ENCODE results near the gene PI4KA. TPM values are rescaled to one million over a fixed set of nuclear protein-coding genes. Genes with fewer than 3 reads are reported as not detected.
"Not testable (repeated sequence)": the region's sequence is repeated elsewhere in the genome, so short reads cannot be mapped to it uniquely, and the experiment has no call there.

PI4KA gene
- total RNA-seq, 2 donors from 2014 or later, result 46.7 to 55.1 TPM

- H3K4me1 ChIP-seq, result peaks cover 0 to 18% of the 10 kb centered on the region in 2 donors
- H3K27me3 ChIP-seq, result no peaks in the 10 kb centered on the region
- H3K27ac ChIP-seq, result no peak overlapping the region
- H3K4me3 ChIP-seq, result no peak overlapping the region
- no peaks in the 10 kb centered on the region for H3K36me3 ChIP-seq
- no peak for TF ChIP-seq CTCF (IDR thresholded peaks at IDR 0.05)
- no peak for DNase-seq (ENCODE audit: low spot score)
- H3K9me3 ChIP-seq, result no peaks in the 10 kb centered on the region
These were observed 18.6 kb downstream of the PI4KA start for GRCh38 chr22:20839837-20840645.

- H3K27me3 ChIP-seq; DNase-seq (ENCODE audit: low spot score); H3K27ac ChIP-seq; H3K36me3 ChIP-seq; H3K4me3 ChIP-seq; H3K9me3 ChIP-seq: not testable (repeated sequence)
- peaks cover 0 to 18% of the 10 kb centered on the region in 2 donors for H3K4me1 ChIP-seq
These were observed 19.3 kb downstream of the PI4KA start for GRCh38 chr22:20839354-20839753.

- Histone ChIP-seq H3K36me3 (peaks cover 18% of the 10 kb centered on the region), H3K4me1 (peaks cover 0 to 13% of the 10 kb centered on the region in 2 donors), H3K27ac (no peak overlapping the region), H3K4me3 (no peak overlapping the region), H3K27me3 (no peaks in the 10 kb centered on the region), H3K9me3 (no peaks in the 10 kb centered on the region)
- TF ChIP-seq CTCF (IDR thresholded peaks at IDR 0.05), result no peak
- DNase-seq (ENCODE audit: low spot score), result no peak
These were observed 21.4 kb downstream of the PI4KA start for GRCh38 chr22:20836987-20837823.

- peaks cover 33% of the 10 kb centered on the region for H3K36me3 ChIP-seq
- H3K27me3 ChIP-seq, result no peaks in the 10 kb centered on the region
- no peak for DNase-seq (ENCODE audit: low spot score)
- no peak overlapping the region for H3K27ac ChIP-seq
- H3K9me3 ChIP-seq, result no peaks in the 10 kb centered on the region
- no peaks in the 10 kb centered on the region for H3K4me1 ChIP-seq
- H3K4me3 ChIP-seq, result no peak overlapping the region
- no peak for TF ChIP-seq CTCF (IDR thresholded peaks at IDR 0.05)
These were observed 23.9 kb downstream of the PI4KA start for GRCh38 chr22:20834725-20835124.

GRCh38 chr22:20834206-20834605 is 24.4 kb downstream of the PI4KA start:
- H3K27ac ChIP-seq, result no peak overlapping the region
- DNase-seq (ENCODE audit: low spot score), result no peak
- no peaks in the 10 kb centered on the region for H3K27me3 ChIP-seq
- H3K36me3 ChIP-seq, result peaks cover 33% of the 10 kb centered on the region
- no peak overlapping the region for H3K4me3 ChIP-seq
- H3K4me1 ChIP-seq, result no peaks in the 10 kb centered on the region
- H3K9me3 ChIP-seq, result no peaks in the 10 kb centered on the region
- no peak for TF ChIP-seq CTCF (IDR thresholded peaks at IDR 0.05)

- no peak for DNase-seq (ENCODE audit: low spot score)
- H3K27me3 ChIP-seq, result no peaks in the 10 kb centered on the region
- H3K36me3 ChIP-seq, result peaks cover 33% of the 10 kb centered on the region
- no peak overlapping the region for H3K27ac ChIP-seq
- no peaks in the 10 kb centered on the region for H3K4me1 ChIP-seq
- H3K4me3 ChIP-seq, result no peak overlapping the region
- TF ChIP-seq CTCF (IDR thresholded peaks at IDR 0.05), result no peak
- no peaks in the 10 kb centered on the region for H3K9me3 ChIP-seq
These were observed 25.4 kb downstream of the PI4KA start for GRCh38 chr22:20833225-20833665.
